Osteoblast (primary cell): ENCODE results near the gene ZFP64. TPM values are rescaled to one million over a fixed set of nuclear protein-coding genes. Genes with fewer than 3 reads are reported as not detected.
A peak's percentile ranks its signal among the peaks of the same experiment; 100 is the strongest.
"Not testable (repeated sequence)": the region's sequence is repeated elsewhere in the genome, so short reads cannot be mapped to it uniquely, and the experiment has no call there.

ENCODE experiments used
- DNase-seq: peaks from one replicate; pipeline ENCODE4 v3.0.0; 2011; ENCODE audit warnings: low spot score, mixed read lengths; ENCODE audit not compliant: insufficient read length; ENCODE audit errors: missing footprints
- H2AFZ ChIP-seq: 2 replicates; pipeline ENCODE4 v1.6.0; 2011; ENCODE audit warnings: mild to moderate bottlenecking, low read length
- H3K27ac ChIP-seq: 2 replicates; pipeline ENCODE4 v1.5.1; 2011; ENCODE audit warnings: mild to moderate bottlenecking, low read depth, low read length, moderate library complexity
- H3K27me3 ChIP-seq: 2 replicates; pipeline ENCODE4 v1.6.0; 2012; ENCODE audit warnings: mild to moderate bottlenecking, control low read depth, inconsistent platforms, low read length, moderate library complexity; ENCODE audit not compliant: insufficient read depth
- H3K36me3 ChIP-seq: 2 replicates; pipeline ENCODE4 v1.5.1; 2011; ENCODE audit warnings: mild to moderate bottlenecking, low read length, control low read depth, moderate library complexity; ENCODE audit not compliant: insufficient read depth
- H3K4me1 ChIP-seq: 2 replicates; pipeline ENCODE4 v1.5.1; 2011; ENCODE audit warnings: mild to moderate bottlenecking, low read length, control low read depth, moderate library complexity; ENCODE audit not compliant: insufficient read depth
- H3K4me2 ChIP-seq: 2 replicates; pipeline ENCODE4 v1.6.0; 2011; ENCODE audit warnings: mild to moderate bottlenecking, low read length; ENCODE audit not compliant: insufficient read depth
- H3K4me3 ChIP-seq: fragments of 200-600 bp; sonication (generic); 3 replicates; pipeline ENCODE4 v1.5.1; 2012; ENCODE audit warnings: mild to moderate bottlenecking, low read length, inconsistent platforms; ENCODE audit not compliant: insufficient read depth
- H3K79me2 ChIP-seq: 2 replicates; pipeline ENCODE4 v1.6.0; 2012; ENCODE audit warnings: mild to moderate bottlenecking, low read length, control low read depth, inconsistent platforms; ENCODE audit not compliant: insufficient read depth
- H3K9me3 ChIP-seq: 2 replicates; pipeline ENCODE4 v1.5.1; 2011; ENCODE audit warnings: low read depth, low read length, control low read depth
- H4K20me1 ChIP-seq: 2 replicates; pipeline ENCODE4 v1.6.0; 2012; ENCODE audit warnings: mild to moderate bottlenecking, low read length, control low read depth; ENCODE audit not compliant: insufficient read depth
- CTCF ChIP-seq: IDR thresholded peaks from 2 replicates; pipeline ENCODE4 v1.5.1; 2011; ENCODE audit warnings: mild to moderate bottlenecking, low read depth, low read length, moderate library complexity; ENCODE audit errors: extremely low read depth
- total RNA-seq: library from RNA; depleted of rRNA; stranded (reverse); fragments of >200 nt; gene quantifications from 2 replicates; pipeline ENCODE4 v1.2.3, GENCODE V29; 2012

ZFP64 gene
- total RNA-seq, 1 donor, result 33.3 TPM

- Histone ChIP-seq H3K9me3 (no peaks in the 10 kb centered on the region), H3K36me3 (no peaks in the 10 kb centered on the region), H4K20me1 (no peaks in the 10 kb centered on the region), H2AFZ (no peak overlapping the region), H3K79me2 (no peaks in the 10 kb centered on the region), H3K4me2 (no peak overlapping the region), H3K4me3 (no peak overlapping the region), H3K27ac (no peak overlapping the region), H3K4me1 (peaks cover 4% of the 10 kb centered on the region), H3K27me3 (peaks cover 3% of the 10 kb centered on the region)
- TF ChIP-seq CTCF, result no peak
- peak; percentile 44 for DNase-seq
These were observed 34.8 kb upstream of the ZFP64 start for GRCh38 chr20:52226370-52226769.

DNA sequence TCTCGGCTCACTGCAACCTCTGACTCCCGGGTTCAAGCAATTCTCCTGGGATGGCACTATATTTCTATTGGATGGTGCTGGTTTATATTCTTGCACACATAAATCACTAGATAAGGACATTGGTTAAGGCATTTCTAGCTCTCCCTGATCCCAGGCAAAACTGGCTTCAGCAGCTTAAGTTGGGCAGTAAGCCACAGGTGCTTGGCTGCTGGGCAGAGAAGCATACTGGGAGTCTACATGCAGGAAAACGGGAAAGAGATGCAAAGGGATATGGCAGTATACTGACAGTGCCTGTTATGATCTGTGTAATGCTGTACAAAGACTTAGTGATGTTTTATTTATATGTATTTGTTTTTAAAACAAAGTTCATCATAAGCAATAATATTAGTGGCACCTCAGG lies 33.3 kb upstream of the ZFP64 start:
- H2AFZ ChIP-seq, result no peak overlapping the region
- no peaks in the 10 kb centered on the region for H4K20me1 ChIP-seq
- no peaks in the 10 kb centered on the region for H3K4me1 ChIP-seq
- peaks cover 3% of the 10 kb centered on the region for H3K27me3 ChIP-seq
- H3K9me3 ChIP-seq, result no peaks in the 10 kb centered on the region
- no peaks in the 10 kb centered on the region for H3K36me3 ChIP-seq
- H3K4me3 ChIP-seq, result no peak overlapping the region
- H3K27ac ChIP-seq, result no peak overlapping the region
- H3K79me2 ChIP-seq, result no peaks in the 10 kb centered on the region
- DNase-seq, result no peak
- no peak overlapping the region for H3K4me2 ChIP-seq
- TF ChIP-seq CTCF, result no peak

DNA sequence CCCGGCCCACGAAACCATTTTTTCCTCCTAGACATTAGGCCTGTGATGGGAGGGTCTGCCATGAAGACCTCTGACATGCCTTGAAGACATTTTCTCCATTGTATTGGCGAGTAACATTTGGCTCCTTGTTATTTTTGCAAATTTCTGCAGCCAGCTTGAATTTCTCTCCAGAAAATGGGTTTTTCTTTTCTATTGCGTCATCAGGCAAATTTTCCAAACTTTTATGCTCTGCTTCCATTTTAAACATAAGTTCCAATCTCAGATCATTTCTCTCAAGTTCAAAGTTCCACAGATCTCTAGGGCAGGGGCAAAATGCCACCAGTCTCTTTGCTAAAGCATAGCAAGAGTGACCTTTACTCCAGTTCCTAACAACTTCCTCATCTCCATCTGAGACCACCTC lies 29.8 kb upstream of the ZFP64 start:
- H3K79me2 ChIP-seq, H3K36me3 ChIP-seq, H2AFZ ChIP-seq, H3K27ac ChIP-seq, H3K4me2 ChIP-seq, H3K4me1 ChIP-seq, H3K9me3 ChIP-seq, H4K20me1 ChIP-seq, H3K4me3 ChIP-seq, DNase-seq, H3K27me3 ChIP-seq: not testable (repeated sequence)

- H3K4me3 ChIP-seq, H3K4me2 ChIP-seq, H4K20me1 ChIP-seq, H3K9me3 ChIP-seq, H3K27me3 ChIP-seq, H3K79me2 ChIP-seq, H2AFZ ChIP-seq, H3K4me1 ChIP-seq, DNase-seq, H3K36me3 ChIP-seq, H3K27ac ChIP-seq: not testable (repeated sequence)
These were observed 29.3 kb upstream of the ZFP64 start for GRCh38 chr20:52220891-52221290.

DNA sequence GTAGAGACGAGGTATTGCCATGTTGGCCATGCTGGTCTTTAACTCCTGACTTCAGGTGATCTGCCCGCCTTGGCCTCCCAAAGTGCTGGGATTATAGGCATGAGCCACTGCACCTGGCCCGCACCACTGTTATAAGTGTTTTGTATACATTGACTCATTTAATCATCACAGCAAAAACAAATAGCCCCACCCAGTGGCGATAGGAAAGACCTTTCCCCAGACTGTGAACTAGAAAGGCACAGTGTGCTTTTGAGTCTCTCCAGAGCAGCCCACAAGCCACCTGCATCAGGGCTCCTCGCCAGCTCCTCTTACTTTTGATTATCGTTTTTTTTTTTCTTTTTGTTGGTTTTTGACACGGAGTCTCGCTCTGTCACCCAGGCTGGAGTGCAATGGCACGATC lies 27.9 kb upstream of the ZFP64 start:
- DNase-seq, result no peak

More for the DNA sequence above, 27.9 kb upstream of the ZFP64 start:
- no peak overlapping the region for H3K27ac ChIP-seq
- H3K36me3 ChIP-seq, result no peaks in the 10 kb centered on the region
- H2AFZ ChIP-seq, result no peak overlapping the region
- no peak overlapping the region for H3K4me2 ChIP-seq
- H3K9me3 ChIP-seq, result no peaks in the 10 kb centered on the region
- H4K20me1 ChIP-seq, result no peaks in the 10 kb centered on the region
- TF ChIP-seq CTCF, result no peak
- no peaks in the 10 kb centered on the region for H3K79me2 ChIP-seq
- H3K27me3 ChIP-seq, result no peaks in the 10 kb centered on the region
- H3K4me1 ChIP-seq, result no peaks in the 10 kb centered on the region
- H3K4me3 ChIP-seq, result no peak overlapping the region
